Measurements from ENCODE around the gene KCNK13.

The KCNK13 gene

GRCh38 chr14:90137807-90138206 is 76.0 kb downstream of the KCNK13 start:
- DNase-seq: no peak

- DNase-seq: no peak
These were observed 77.4 kb downstream of the KCNK13 start for GRCh38 chr14:90139199-90139598.

GRCh38 chr14:90140298-90140955 is 78.6 kb downstream of the KCNK13 start:
- peak; percentile 29 for DNase-seq

GRCh38 chr14:90140956-90141316 is 79.1 kb downstream of the KCNK13 start:
- DNase-seq: no peak

- no peak for DNase-seq
These were observed 91.6 kb downstream of the KCNK13 start for GRCh38 chr14:90153429-90153828.

GRCh38 chr14:90154110-90154509 is 92.3 kb downstream of the KCNK13 start:
- peak; percentile 27 for DNase-seq

- DNase-seq: no peak
These were observed 97.4 kb downstream of the KCNK13 start for GRCh38 chr14:90159146-90159545.

- no peak for DNase-seq
These were observed 97.9 kb downstream of the KCNK13 start for GRCh38 chr14:90159688-90160087.

GRCh38 chr14:90161129-90161528 is 99.3 kb downstream of the KCNK13 start:
- DNase-seq: no peak

- DNase-seq: no peak
These were observed 106.8 kb downstream of the KCNK13 start for GRCh38 chr14:90168425-90169105.

- DNase-seq: no peak
These were observed 113.8 kb downstream of the KCNK13 start for GRCh38 chr14:90175631-90176030.

- DNase-seq: no peak
These were observed 115.9 kb downstream of the KCNK13 start for GRCh38 chr14:90177539-90178189.

GRCh38 chr14:90179357-90179756 is 117.6 kb downstream of the KCNK13 start:
- DNase-seq: no peak

GRCh38 chr14:90179809-90180779 is 118.3 kb downstream of the KCNK13 start:
- no peak for DNase-seq

GRCh38 chr14:90184094-90184493 is 122.3 kb downstream of the KCNK13 start:
- DNase-seq: no peak

GRCh38 chr14:90184571-90185266 is 122.9 kb downstream of the KCNK13 start:
- DNase-seq: no peak

- DNase-seq: no peak
These were observed 126.8 kb downstream of the KCNK13 start for GRCh38 chr14:90188588-90188987.

- no peak for DNase-seq
These were observed 129.4 kb downstream of the KCNK13 start for GRCh38 chr14:90191154-90191553.

- DNase-seq: no peak
These were observed 129.8 kb downstream of the KCNK13 start for GRCh38 chr14:90191585-90191984.

GRCh38 chr14:90193925-90194324 is 132.1 kb downstream of the KCNK13 start:
- no peak for DNase-seq

- no peak for DNase-seq
These were observed 132.9 kb downstream of the KCNK13 start for GRCh38 chr14:90194706-90195105.

- DNase-seq: no peak
These were observed 136.8 kb downstream of the KCNK13 start for GRCh38 chr14:90198541-90199060.

Data from NCI-H2171 treated with DMSO at 0.1 percent for 48 hours (cell line).